K562 (cell line): ENCODE measurements around the gene CARM1. TPM values are rescaled to one million over a fixed set of nuclear protein-coding genes. Genes with fewer than 3 reads are reported as not detected.

Source experiments
- ATAC-seq: fragments of 200-7000 bp; cut with Tn5 transposase; 3 replicates; pipeline ENCODE4 v1.9.1; 2020; ENCODE audit warnings: moderate library complexity
- BruUV-seq: library from RNA; stranded (reverse); fragments of 400-500 nt; replicated peaks from 2 replicates; lab custom pipeline; 2021; lab: Mats Ljungman, UMichigan
- CTCF ChIA-PET: fragments of 300-600 bp; formaldehyde crosslinking; extraction: SDS; loops from one replicate; lab custom pipeline; 2021; ENCODE audit warnings: low intra/inter-chr PET ratio; lab: Yijun Ruan, JAX
- POLR2A ChIA-PET: fragments of 300-600, 350-650 bp; sonication (Branson Sonifier 250); formaldehyde crosslinking; extraction: SDS; loops from one replicate; lab custom pipeline; 2021; ENCODE audit warnings: antibody characterized with exemption, inconsistent platforms; lab: Yijun Ruan, JAX
- DNase-seq, 4 experiments: peaks; one replicate each; pipeline versions ENCODE4 v3.0.0 to v3.0.0-alpha.2; 2011 to 2018; ENCODE audit warnings: low spot score in 3 of 4, mixed read lengths in 3 of 4; ENCODE audit errors: extremely low read depth in 1 of 4
- FAIRE-seq: peaks from 2 replicates; lab custom pipeline; 2011; peaks lifted over from hg19 to GRCh38; lab: Jason Lieb, UNC
- H2AFZ ChIP-seq: 2 replicates; pipeline ENCODE4 v1.6.0; 2011; ENCODE audit warnings: low read depth, low read length, control low read depth, inconsistent platforms
- H3K27ac ChIP-seq: fragments of 200-600 bp; 3 replicates; pipeline ENCODE4 v1.8.0; 2011; ENCODE audit warnings: low read depth, mild to moderate bottlenecking, control low read depth, inconsistent platforms, low read length, moderate library complexity, mixed read lengths; ENCODE audit errors: extremely low read depth
- H3K27me3 ChIP-seq, 2 experiments: fragments of 300-600 bp in 1 of 2; 2 replicates in 1 of 2; 3 replicates in 1 of 2; pipeline versions ENCODE4 v1.6.0 to v1.8.0; 2011; ENCODE audit warnings: inconsistent platforms in 2 of 2, low read length in 2 of 2, mild to moderate bottlenecking in 1 of 2, mixed read lengths in 1 of 2, moderate library complexity in 1 of 2; ENCODE audit not compliant: control insufficient read depth in 2 of 2, insufficient read depth in 2 of 2
- H3K36me3 ChIP-seq: fragments of 300-600 bp; 3 replicates; pipeline ENCODE4 v1.8.0; 2011; ENCODE audit warnings: mild to moderate bottlenecking, low read length, inconsistent platforms; ENCODE audit not compliant: control insufficient read depth, insufficient read depth
- H3K4me1 ChIP-seq, 2 experiments: fragments of 200-600 bp in 1 of 2; replicated peaks in 1 of 2; 2 replicates in 1 of 2; 3 replicates in 1 of 2; pipeline versions ENCODE4 v1.5.1 to v1.8.0; 2011; ENCODE audit warnings: inconsistent platforms in 2 of 2, low read length in 2 of 2, mild to moderate bottlenecking in 1 of 2, mixed read lengths in 1 of 2, moderate library complexity in 1 of 2; ENCODE audit not compliant: control insufficient read depth in 2 of 2, insufficient read depth in 2 of 2
- H3K4me2 ChIP-seq: 2 replicates; pipeline ENCODE4 v1.6.1; 2011; ENCODE audit warnings: low read length, control low read depth, inconsistent platforms, mixed read lengths; ENCODE audit not compliant: insufficient read depth
- H3K4me3 ChIP-seq: fragments of 200-600 bp; sonication (generic), shearing (Covaris generic); 2 replicates; pipeline ENCODE4 v1.5.1; 2016; ENCODE audit warnings: control low read depth, inconsistent platforms
- H3K79me2 ChIP-seq: fragments of 200-600 bp; 3 replicates; pipeline ENCODE4 v1.8.0; 2011; ENCODE audit warnings: low read length, inconsistent platforms; ENCODE audit not compliant: control insufficient read depth, insufficient read depth
- H3K9ac ChIP-seq, 2 experiments: 2 replicates each; pipeline versions ENCODE4 v1.6.0 to v1.6.1; 2011; ENCODE audit warnings: low read depth in 2 of 2, low read length in 2 of 2, control low read depth in 1 of 2, inconsistent platforms in 1 of 2, mild to moderate bottlenecking in 1 of 2, mixed read lengths in 1 of 2; ENCODE audit not compliant: insufficient read depth in 1 of 2
- H3K9me1 ChIP-seq: one replicate; pipeline ENCODE4 v1.6.0; 2011; ENCODE audit warnings: inconsistent platforms, mild to moderate bottlenecking, low read length, moderate library complexity; ENCODE audit not compliant: control insufficient read depth, insufficient read depth
- H3K9me3 ChIP-seq: replicated peaks from 2 replicates; pipeline ENCODE4 v1.5.1; 2011; ENCODE audit warnings: low read depth, low read length, inconsistent platforms; ENCODE audit not compliant: control insufficient read depth, insufficient read depth
- H4K20me1 ChIP-seq: replicated peaks from 2 replicates; pipeline ENCODE4 v1.6.1; 2011; ENCODE audit warnings: low read length, inconsistent platforms, mixed read lengths; ENCODE audit not compliant: control insufficient read depth, insufficient read depth
- ATF3 ChIP-seq, 2 experiments: fragments of 450-650 bp in 1 of 2; sonication (generic) in 1 of 2; formaldehyde crosslinking in 1 of 2; IDR thresholded peaks in 1 of 2; conservative IDR thresholded peaks in 1 of 2; 2 replicates each; pipeline versions ENCODE4 v1.6.1 to v1.8.1; 2016 to 2023; ENCODE audit warnings: mild to moderate bottlenecking in 2 of 2, moderate library complexity in 2 of 2, inconsistent platforms in 1 of 2, missing genetic modification reagents in 1 of 2
- ATF7 ChIP-seq: fragments of 450-650 bp; IDR thresholded peaks from 2 replicates; pipeline ENCODE4 v1.7.1; 2014; ENCODE audit warnings: mild to moderate bottlenecking, moderate library complexity
- HDAC2 ChIP-seq: fragments of 450-650 bp; IDR thresholded peaks from 2 replicates; pipeline ENCODE4 v1.6.1; 2016; ENCODE audit warnings: mild to moderate bottlenecking
- KLF6 ChIP-seq: fragments of 250-450 bp; sonication (Bioruptor Pico); IDR thresholded peaks from 2 replicates; pipeline ENCODE4 v1.4.0; 2020; ENCODE audit warnings: mild to moderate bottlenecking, moderate library complexity, borderline replicate concordance
- MCM3 ChIP-seq: fragments of 450-650 bp; IDR thresholded peaks from 2 replicates; pipeline ENCODE4 v1.6.1; 2016
- MXI1 ChIP-seq: IDR thresholded peaks from 2 replicates; pipeline ENCODE4 v1.6.1; 2011; ENCODE audit warnings: low read depth, mild to moderate bottlenecking, improper control_type of control experiment, low read length
- MYBL2 ChIP-seq, 2 experiments: fragments of 450-650 bp in 1 of 2; sonication (generic) in 1 of 2; formaldehyde crosslinking in 1 of 2; IDR thresholded peaks; 2 replicates each; pipeline versions ENCODE4 v1.6.1 to v1.8.1; 2017 to 2022; ENCODE audit warnings: borderline replicate concordance in 1 of 2, inconsistent platforms in 1 of 2, low read depth in 1 of 2, mild to moderate bottlenecking in 1 of 2, missing genetic modification reagents in 1 of 2, moderate library complexity in 1 of 2
- NR4A1 ChIP-seq, 2 experiments: fragments of 250-450 bp in 1 of 2; fragments of 450-650 bp in 1 of 2; sonication (Bioruptor Pico) in 1 of 2; IDR thresholded peaks; 2 replicates each; pipeline versions ENCODE4 v1.4.0 to v1.6.1; 2016 to 2020; ENCODE audit warnings: mild to moderate bottlenecking in 2 of 2, missing compliant biosample characterization in 1 of 2, missing genetic modification characterization in 1 of 2, moderate library complexity in 1 of 2
- RFX1 ChIP-seq: fragments of 450-650 bp; IDR thresholded peaks from 2 replicates; pipeline ENCODE4 v1.6.1; 2016; ENCODE audit warnings: mild to moderate bottlenecking, moderate library complexity
- TBL1XR1 ChIP-seq, 2 experiments: IDR thresholded peaks; 2 replicates each; pipeline ENCODE4 v1.6.1; 2012; ENCODE audit warnings: improper control_type of control experiment in 2 of 2, low read length in 2 of 2, mild to moderate bottlenecking in 1 of 2
- TBP ChIP-seq: optimal IDR thresholded peaks from 2 replicates; pipeline ENCODE3; 2011; ENCODE audit warnings: low read depth, low read length, improper control_type of control experiment
- TRIM25 ChIP-seq: fragments of 450-650 bp; IDR thresholded peaks from 2 replicates; pipeline ENCODE4 v1.7.0; 2016; ENCODE audit warnings: borderline replicate concordance
- ZEB2 ChIP-seq: fragments of 450-650 bp; IDR thresholded peaks from 2 replicates; pipeline ENCODE4 v1.6.1; 2016
- ZKSCAN1 ChIP-seq: fragments of 150-350 bp; IDR thresholded peaks from 2 replicates; pipeline ENCODE4 v1.6.1; 2016; ENCODE audit warnings: low read depth, low read length
- ZNF121 ChIP-seq: sonication (generic); formaldehyde crosslinking; conservative IDR thresholded peaks from 2 replicates; pipeline ENCODE4 v1.8.0; 2022; ENCODE audit warnings: missing genetic modification reagents
- ZNF124 ChIP-seq: sonication (generic); formaldehyde crosslinking; IDR thresholded peaks from 2 replicates; pipeline ENCODE4 v1.8.1; 2022; ENCODE audit warnings: missing genetic modification reagents
- ZNF224 ChIP-seq: sonication (generic); formaldehyde crosslinking; IDR thresholded peaks from 2 replicates; pipeline ENCODE4 v1.8.0; 2022; ENCODE audit warnings: mild to moderate bottlenecking, missing genetic modification reagents
- WGBS: fragments of 100-300 bp; shearing (Covaris generic); methylation state at CpG from one replicate; pipeline ENCODE4 v1.1.6; 2016; ENCODE audit warnings: low coverage, mixed read lengths; ENCODE audit not compliant: insufficient coverage; ENCODE audit errors: missing lambda C conversion rate; 5-methylcytosine and 5-hydroxymethylcytosine counted together
- in situ Hi-C: fragments of 300-500 bp; cut with MboI; formaldehyde crosslinking; loops from 4 replicates; pipeline ENCODE4 v1.15.0; 2018; ENCODE audit warnings: inconsistent platforms, mixed read lengths
- intact Hi-C: fragments of 100-400 bp; cut with micrococcal nuclease; formaldehyde crosslinking; loops from 2 replicates; pipeline ENCODE4 v1.14.2; 2022
- polyA plus RNA-seq, 8 experiments: library from polyadenylated mRNA; depleted of rRNA in 4 of 8; stranded (reverse) in 5 of 8; unstranded in 3 of 8; fragments of >200 nt; fragmentation: Nextera tagmentation in 2 of 8; fragmentation: Illumina TruSeq in 1 of 8; extraction: Ambion mirVana in 2 of 8; extraction: Trizol in 1 of 8; gene quantifications; 2 replicates each; pipeline versions ENCODE4 v1.2.1 to v1.2.3, GENCODE V29; 2011 to 2014; ENCODE audit warnings: inconsistent platforms in 1 of 8, missing spikeins in 1 of 8
- total RNA-seq, 7 experiments: library from RNA; depleted of rRNA in 6 of 7; stranded (reverse); fragments of >200 nt in 6 of 7; fragmentation: Illumina TruSeq in 2 of 7; extraction: Trizol in 2 of 7; gene quantifications; 2 replicates each; pipeline versions ENCODE4 v1.2.1 to v1.2.3, GENCODE V29; 2011 to 2021; ENCODE audit warnings: low replicate concordance in 1 of 7

CARM1 gene
- total and polyA plus RNA-seq, 9 of the 15 experiments (the other 6 are each of a cell fraction or from before 2014, with no cell fraction given) = 0.36 to 86.0 (median 29.7) TPM

- TF ChIP-seq ZNF224 (CRISPR knock-in tag) (no peak), TBL1XR1 (IDR thresholded peaks at IDR 0.05; ENCODE audit: low read length in 2 of 2) (no peak), MXI1 (no peak), TBP (no peak), KLF6 (CRISPR knock-in tag) (no peak), ZNF124 (CRISPR knock-in tag) (no peak), ZEB2 (no peak), NR4A1 (CRISPR knock-in tag; IDR thresholded peaks at IDR 0.05) (no peak), NR4A1 (tag; IDR thresholded peaks at IDR 0.05) (no peak), ZNF121 (CRISPR knock-in tag) (0 out of 2 replicates have a peak, but pooled peaks have one; percentile 17), ZKSCAN1 (peak; percentile 96)
- TF ChIP-seq, all 486 proteins: peak for 4
These were observed 91.5 kb downstream of the CARM1 start (continued) for GRCh38 chr19:10962863-10963262.

- peaks cover 21% of the 10 kb centered on the region; the same call in 2 of the 3 replicates for H3K36me3 ChIP-seq
- H4K20me1 ChIP-seq = peaks cover 18% of the 10 kb centered on the region
- H3K9me1 ChIP-seq = peaks cover 7% of the 10 kb centered on the region
- intact Hi-C loops = no loop called here
- DNase-seq (no peak), ATAC-seq (no peak), FAIRE-seq (peak; percentile 69)
- BruUV-seq = no TSS peak
- H3K9me3 ChIP-seq = no peaks in the 10 kb centered on the region
- peaks cover 23 to 35% of the 10 kb centered on the region in 2 experiments for H3K4me1 ChIP-seq
- H3K4me2 ChIP-seq = no peak overlapping the region; the same call in 1 of the 2 replicates
- H3K27ac ChIP-seq = no peak overlapping the region; the same call in 2 of the 3 replicates
- CTCF ChIA-PET = no interaction called here
- 73% methylated on average over 4 of the region's 4 CpGs for WGBS
- no peak overlapping the region for H3K9ac ChIP-seq
- no peak overlapping the region for H3K4me3 ChIP-seq
- H3K27me3 ChIP-seq = no peaks in the 10 kb centered on the region
- peaks cover 86% of the 10 kb centered on the region for H3K79me2 ChIP-seq
- H2AFZ ChIP-seq = no peak overlapping the region
- in situ Hi-C loops = no loop called here
- POLR2A ChIA-PET = interaction anchor here (0.5 to 1.5 kb wide), 2 partner anchors 9 to 18 kb away, joined by 3 read pairs; no protein-coding TSS in a partner anchor
- TF ChIP-seq HDAC2 (no peak), RFX1 (no peak), TRIM25 (no peak), MYBL2 (IDR thresholded peaks at IDR 0.05; ENCODE audit: low read depth) (no peak), MYBL2 (CRISPR knock-in tag; IDR thresholded peaks at IDR 0.05; ENCODE audit: borderline replicate concordance) (no peak), ATF3 (IDR thresholded peaks at IDR 0.05) (peak; percentile 79), ATF3 (CRISPR knock-in tag; conservative IDR thresholded peaks at IDR 0.05) (no peak), ATF7 (0 out of 2 replicates have a peak, but pooled peaks have one; percentile 18), MCM3 (no peak)
These were observed 92.5 kb downstream of the CARM1 start for GRCh38 chr19:10963865-10964264.
